ENCODE measurements around the gene TOX4.

The TOX4 gene

GRCh38 chr14:21505012-21505553, 28.1 kb downstream of the TOX4 start:
- no peak for DNase-seq

- DNase-seq, result no peak
Observed at GRCh38 chr14:21506557-21506956, 29.6 kb downstream of the TOX4 start.

DNA sequence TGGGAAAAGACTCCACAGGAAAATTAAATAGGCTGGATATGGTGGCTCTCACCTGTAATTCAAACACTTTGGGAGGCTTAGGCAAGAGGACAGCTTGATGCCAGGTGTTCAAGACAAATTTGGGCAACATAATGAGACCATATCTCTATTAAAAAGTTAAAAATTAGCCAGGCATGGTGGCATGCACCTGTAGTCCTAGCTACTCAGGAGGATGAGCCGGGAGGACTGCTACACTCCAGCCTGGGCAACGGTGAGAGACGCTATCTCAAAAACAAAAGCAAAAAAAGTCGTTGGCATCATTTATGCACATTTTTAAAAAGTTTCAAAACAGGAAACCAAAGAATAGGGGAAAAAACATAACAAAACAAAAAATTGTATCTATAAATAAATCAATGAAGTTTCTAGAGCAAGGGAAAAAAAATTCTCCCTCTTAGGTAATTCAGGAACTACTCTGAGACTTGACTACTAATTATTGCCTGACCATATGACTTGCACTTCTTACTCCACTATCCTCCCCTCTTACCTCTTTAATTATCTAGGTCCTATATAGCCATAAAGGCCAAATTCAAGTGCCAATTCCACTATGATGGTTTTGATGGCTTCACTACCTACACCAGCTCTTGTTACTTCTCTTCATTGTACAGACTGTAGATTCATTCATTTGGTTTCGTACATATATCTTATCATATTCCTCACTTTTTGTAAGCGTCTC, 32.6 kb downstream of the TOX4 start:
- no peak for DNase-seq

DNA sequence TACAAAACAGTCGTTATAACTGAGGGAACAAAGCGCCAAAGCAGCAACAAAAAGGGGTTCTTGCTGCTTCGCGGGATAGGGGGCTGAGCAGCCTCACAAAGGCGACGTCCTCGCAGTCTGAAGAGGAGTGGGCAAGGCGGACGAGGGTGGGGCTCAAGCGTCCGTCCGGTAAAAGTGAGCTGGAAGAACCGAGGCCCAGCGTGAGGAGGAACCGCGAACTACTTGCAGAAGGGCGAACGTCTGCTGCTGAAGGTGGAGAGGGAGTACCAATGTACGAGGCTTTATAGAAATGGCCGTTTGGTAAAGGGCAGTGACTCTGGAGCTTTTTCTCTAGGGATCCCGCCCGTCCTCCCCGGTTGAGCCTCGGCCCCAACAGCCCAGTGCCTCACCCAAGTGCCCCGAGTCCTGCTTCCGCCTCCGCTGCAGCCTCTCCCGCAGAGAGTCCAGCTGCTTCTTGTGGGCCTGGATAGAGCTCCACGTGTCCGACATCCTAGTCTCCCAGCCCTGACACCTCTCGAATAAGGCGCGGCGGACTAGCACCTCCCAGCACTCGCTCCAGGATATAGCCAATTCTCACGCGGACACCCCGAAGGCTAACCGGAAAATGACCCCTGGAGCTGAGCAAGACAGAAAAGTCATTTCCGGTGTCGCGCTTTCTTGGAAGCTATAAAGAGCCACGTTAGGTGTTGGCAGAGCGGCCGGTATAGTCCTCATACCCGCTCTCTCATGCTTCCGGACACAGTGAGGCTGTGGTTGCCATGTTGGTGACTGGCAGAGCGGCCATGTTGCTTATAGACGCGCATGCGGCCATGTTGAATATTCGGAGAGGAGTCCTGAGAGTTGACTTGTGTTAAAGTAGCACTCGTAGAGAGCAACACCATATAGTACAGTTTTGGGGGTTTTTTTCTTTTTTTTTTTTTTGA, 34.0 kb downstream of the TOX4 start, which contains the start of gene METTL3:
Gene METTL3, minus strand, starts transcription at position 606 of the 923 bp plus-strand sequence. Its CDS starts 117 bp downstream, at position 489.
- peak; percentile 99 for DNase-seq

DNA sequence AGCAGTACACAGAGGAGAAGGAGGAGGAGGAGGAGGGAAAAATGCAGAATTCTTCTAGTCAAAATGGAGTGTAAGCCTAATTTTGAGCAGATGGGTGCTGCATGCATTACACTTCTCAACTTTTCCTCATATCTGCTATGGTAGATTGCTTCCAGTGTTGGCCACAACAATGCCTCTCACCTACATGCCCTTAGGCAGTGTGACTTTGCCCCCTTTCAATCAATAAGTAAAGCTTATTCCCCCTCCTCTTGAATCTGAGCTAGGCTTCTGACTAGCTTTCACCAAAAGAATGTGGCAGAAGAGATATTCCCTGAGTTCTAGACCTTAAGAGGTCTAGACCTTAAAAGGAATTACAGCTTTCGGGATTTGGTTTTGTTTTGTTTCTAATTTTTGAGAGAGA, 37.3 kb downstream of the TOX4 start:
- no peak for DNase-seq

- no peak for DNase-seq
Observed at GRCh38 chr14:21518725-21519124, 41.7 kb downstream of the TOX4 start.

DNA sequence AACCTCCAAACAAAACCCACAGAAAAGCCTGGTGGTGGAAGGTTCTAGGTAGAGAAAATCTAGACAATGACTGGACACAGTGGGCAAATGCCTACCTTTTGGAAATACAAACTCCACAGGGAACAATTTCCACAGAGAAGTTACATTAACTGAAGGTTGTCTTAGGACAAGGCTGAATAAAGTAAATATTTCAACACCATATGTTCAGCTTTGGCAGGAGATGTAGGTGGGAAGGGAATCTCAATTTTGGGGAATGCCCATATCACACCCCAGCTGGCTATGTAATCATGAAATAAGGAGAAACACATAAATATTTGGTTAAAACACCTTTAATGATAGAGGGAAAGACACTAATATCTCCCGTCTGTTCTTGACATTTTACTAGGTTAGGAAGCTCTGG, 43.8 kb downstream of the TOX4 start:
- no peak for DNase-seq

- DNase-seq, result no peak
Observed at GRCh38 chr14:21521501-21521900, 44.5 kb downstream of the TOX4 start.

DNA sequence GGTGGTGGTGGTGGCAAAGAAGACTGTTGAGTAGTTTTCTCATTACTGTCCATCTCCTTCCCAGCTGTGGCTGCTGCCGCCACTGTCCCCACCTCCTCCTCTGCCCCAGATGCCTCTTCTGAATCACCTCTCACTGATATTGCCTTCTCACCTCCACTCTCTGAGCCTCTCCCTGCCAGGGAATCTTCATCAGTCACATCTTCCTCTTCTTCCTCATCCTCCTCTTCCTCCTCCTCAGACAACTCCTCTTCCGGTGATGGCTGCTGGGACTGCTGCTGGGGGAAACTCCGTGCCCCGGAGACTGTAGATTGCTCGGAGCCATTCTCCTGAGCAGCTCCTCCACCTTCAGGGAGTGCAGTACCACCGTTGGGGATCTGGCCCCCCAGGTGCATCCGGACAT, 46.2 kb downstream of the TOX4 start:
- DNase-seq, result no peak

- no peak for DNase-seq
Observed at GRCh38 chr14:21524575-21525490, 47.8 kb downstream of the TOX4 start.

DNA sequence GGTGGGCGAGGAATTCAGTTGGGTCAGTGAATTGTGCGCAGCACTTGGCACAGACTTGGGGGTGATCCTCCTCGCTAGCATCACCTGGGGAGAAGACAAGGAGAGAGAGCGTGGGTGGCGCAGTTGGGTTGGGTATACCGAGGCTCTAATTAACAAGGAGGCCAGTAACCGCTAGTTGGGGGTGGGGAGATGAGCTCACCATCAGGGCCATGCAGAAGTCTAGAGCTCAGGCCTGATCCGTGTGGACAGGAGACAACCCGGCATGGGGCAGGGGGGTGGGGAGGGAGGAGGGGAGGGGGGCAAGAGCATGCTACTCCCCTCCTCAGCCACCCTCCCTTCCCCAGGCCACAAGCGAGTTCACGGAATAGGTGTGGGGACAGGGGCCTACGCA, 48.6 kb downstream of the TOX4 start:
- DNase-seq, result no peak

DNA sequence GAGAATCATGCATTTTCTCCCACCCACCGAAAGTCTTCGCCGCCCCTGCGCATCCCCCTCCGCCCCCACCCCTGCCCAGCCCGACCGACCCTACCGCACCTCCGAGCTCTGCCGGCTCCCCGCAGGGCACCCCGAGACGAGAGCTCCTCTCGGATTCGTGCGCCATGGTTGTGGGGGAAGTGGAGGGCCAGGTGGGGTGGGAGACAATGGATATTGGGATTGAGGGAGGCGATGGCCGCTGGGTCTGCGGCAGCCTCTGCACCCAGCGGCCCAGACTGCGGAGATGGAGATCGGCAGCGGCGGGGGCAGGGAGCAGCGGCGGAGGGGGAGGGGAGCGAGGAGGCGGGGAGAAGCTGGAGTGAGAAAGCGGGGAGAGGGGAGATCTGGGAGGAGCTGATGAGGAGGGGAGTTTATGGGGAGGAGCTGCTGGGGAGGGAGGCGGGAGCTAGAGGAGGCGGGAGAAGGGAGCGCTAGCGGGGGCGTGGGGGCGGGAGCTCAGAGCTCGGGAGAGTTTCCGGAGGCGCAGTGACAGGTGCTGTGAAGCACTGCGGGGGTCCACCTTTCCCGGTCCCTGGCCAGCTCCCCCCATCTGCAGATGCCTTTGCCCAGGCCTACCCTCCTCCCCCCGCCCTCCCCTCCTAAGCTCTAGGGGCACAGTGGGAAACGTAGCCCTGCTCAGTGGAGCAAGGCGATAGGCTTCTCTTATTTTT, 49.1 kb downstream of the TOX4 start, which contains the start of gene SALL2:
Gene SALL2, minus strand, starts transcription at position 385 of the 710 bp plus-strand sequence. Its CDS starts 219 bp downstream, at position 166.
- peak; percentile 99 for DNase-seq

DNA sequence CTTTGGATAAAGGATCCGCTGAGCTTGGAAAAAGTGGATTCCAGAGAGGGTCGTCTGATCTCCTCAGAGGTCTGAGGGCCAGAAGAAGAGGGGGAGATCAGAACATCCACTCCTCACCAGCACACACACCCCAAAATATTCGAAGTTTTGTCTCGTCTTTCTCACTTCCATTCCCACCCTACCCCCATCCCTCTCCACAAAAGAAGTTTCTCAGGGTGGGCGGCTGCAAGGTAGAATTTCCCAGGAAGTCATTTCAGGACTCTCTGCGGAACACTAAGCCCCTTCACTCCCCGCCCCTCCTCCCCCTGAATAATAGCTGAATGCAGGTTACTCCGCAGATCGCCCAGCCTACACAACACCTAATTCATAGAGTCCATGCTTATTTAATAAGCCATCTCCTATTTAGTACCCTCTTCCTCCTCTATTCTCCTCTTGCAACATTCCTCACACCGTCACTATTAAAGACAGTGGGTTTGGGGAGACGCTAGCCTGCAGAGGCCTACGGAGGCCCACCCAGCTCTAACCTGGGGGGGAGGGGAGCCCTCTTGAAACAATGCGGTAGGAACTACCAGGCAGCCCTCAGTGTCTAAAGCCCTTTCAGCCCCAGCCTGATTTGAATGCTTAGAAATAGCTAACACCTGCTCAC, 49.8 kb downstream of the TOX4 start:
- DNase-seq, result peak; percentile 86

DNA sequence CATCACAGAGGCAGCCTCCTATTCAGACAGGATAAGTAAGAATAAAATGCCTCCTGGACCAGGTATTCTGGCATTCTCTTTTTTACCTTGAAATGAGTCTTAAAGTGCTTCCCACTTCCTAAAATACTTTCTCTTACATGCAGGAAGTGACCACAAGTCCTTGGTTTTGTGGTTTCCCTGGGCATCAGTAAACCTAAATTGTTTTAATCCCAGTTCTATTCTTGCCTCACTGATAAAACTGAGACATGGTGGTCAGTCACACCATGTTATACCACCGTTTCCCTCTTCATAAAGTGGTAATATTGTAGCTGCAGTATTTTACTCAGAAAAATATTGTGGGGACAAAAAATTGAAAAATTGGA, 50.3 kb downstream of the TOX4 start:
- DNase-seq, result no peak

DNA sequence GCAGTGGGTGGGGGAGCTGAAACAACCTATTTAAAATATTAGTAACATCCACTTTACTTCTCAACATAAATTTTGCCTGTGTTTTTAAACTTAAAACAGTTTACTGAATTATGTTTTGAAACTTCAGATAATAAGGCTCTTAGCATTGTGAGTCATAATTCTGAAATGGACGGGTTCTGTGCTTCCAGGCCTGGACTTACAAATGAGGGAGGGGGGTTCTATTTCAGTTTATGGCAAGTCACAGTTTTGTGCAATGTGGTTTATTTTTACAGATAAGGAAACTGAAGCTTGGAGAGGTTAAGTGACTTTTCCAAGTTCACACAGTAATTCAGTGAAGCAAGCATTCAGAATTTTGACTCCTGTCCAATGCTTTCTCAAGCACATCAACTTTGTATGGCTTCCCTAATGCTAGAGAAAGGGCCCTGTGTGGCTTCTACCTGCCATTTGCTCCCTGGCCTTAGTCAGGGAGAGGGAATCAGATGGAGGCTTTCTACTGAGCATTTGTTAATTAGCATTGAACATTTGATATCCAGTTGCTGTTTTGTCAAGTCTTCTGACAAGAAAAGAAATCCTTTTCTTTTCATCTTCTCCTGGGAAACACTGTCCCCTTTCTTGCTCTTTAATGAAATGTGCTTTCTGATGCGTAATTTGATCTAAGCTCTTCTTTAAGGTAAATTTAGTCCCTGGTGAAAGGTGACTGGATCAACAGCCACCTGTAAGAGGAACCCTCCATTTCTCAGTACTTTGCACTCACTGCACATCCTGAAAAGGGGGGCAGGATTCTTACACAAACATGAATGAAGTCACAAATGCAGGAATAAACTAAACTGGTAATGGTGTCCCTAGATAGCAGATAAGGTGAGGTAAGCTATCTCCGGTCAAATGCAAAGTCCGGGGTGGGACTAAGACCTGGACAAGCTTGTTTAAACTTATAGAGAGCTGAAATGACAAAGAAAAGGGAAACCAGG, 51.7 kb downstream of the TOX4 start:
- peak; percentile 35 for DNase-seq

GRCh38 chr14:21529515-21529914, 52.5 kb downstream of the TOX4 start:
- DNase-seq, result no peak

DNA sequence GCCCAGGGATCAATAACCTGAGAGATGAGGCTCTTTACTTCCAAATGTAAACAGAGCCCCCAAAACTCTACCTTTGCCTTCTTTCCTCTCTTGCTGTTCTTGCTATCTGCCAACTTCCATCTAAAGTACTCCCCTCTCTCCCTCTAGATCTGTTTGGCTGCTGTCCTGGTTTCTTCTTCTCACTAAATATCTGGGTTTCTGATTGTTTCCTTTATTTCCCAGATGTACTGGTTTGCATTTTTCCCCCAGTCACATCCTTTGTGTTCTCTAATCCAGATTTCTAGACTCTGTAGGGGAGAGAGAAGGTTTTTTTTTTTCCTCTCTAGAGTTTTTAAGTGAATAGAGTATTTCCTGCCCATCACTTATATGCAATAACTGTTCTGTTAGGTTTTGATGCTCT, 56.3 kb downstream of the TOX4 start:
- DNase-seq, result no peak

GRCh38 chr14:21534576-21534975, 57.6 kb downstream of the TOX4 start:
- DNase-seq, result no peak

DNA sequence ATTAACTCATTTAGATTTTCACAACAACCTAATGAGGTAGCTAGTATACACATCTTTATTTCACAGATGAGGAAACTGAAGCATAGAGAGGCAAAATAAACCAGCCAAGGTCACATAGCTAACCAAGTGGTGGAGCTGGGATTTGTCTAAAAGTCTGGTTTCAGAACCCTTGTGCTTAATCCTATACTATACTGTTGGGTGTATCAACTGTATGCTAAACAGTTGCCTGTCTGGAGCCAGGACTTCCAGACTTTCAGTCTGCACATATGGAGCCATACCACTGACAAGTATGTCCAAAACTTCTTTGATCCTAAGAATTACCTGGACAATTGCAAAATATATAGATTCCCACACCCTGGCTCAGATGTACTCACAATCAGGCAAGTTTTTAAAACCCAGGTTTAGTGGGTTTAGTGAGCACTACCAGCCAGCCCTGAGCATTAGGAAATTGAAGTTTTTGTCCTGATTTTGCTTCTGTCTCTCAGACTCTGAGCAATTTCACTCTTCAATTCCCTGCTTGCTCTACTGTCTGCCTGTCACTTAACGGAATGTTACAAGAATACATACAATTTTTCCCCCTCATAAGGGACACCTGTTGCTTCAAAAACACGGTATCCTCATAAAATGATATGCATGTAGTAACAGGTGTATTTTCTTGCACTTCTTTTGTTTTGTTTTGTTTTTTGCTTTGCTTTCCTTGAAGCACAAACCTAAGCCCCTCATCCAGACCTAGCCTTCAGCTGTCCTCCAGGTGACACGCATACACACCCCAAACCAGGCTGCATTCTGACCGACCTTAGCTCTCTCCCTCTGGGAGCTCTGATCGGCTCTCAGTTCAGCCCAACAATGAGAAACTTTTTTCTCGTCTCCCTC, 58.8 kb downstream of the TOX4 start:
- no peak for DNase-seq

All from DMS79 treated with DMSO at 0.1 percent for 48 hours (cell line).